Right lung (tissue), 5 donors: ENCODE results near the gene PLK5. TPM values are rescaled to one million over a fixed set of nuclear protein-coding genes. Genes with fewer than 3 reads are reported as not detected.

Experiments used
- DNase-seq, 2 donors: peaks; one replicate each; pipeline ENCODE4 v3.0.0-alpha.2; 2013
- polyA plus RNA-seq, 5 donors: library from polyadenylated mRNA; unstranded; fragments of 120-200 nt; gene quantifications; one replicate each; pipeline versions ENCODE4 v1.2.1 to v1.2.3, GENCODE V29; 2013; ENCODE audit warnings: inconsistent platforms in 1 of 5, low replicate concordance in 1 of 5; ENCODE audit not compliant: insufficient read length in 5 of 5, insufficient read depth in 1 of 5

The PLK5 gene
- polyA plus RNA-seq, 5 donors = 0.14 to 0.53 (median 0.28) TPM

- no peak for DNase-seq
These were observed 31.9 kb downstream of the PLK5 start for GRCh38 chr19:1555487-1556389.

- no peak for DNase-seq
These were observed 32.7 kb downstream of the PLK5 start for GRCh38 chr19:1556390-1557070.

- no peak for DNase-seq
These were observed 34.7 kb downstream of the PLK5 start for GRCh38 chr19:1558552-1558951.

- no peak for DNase-seq
These were observed 36.5 kb downstream of the PLK5 start for GRCh38 chr19:1560286-1560882.

- no peak for DNase-seq
These were observed 37.5 kb downstream of the PLK5 start for GRCh38 chr19:1561236-1561842.

GRCh38 chr19:1563251-1563650 lies 39.4 kb downstream of the PLK5 start:
- DNase-seq = no peak

GRCh38 chr19:1566392-1567115 lies 42.7 kb downstream of the PLK5 start:
- DNase-seq = peak; percentile 88 to 93

GRCh38 chr19:1567116-1567847 lies 43.4 kb downstream of the PLK5 start:
- peak in 1 of 2 donors; percentile 28 for DNase-seq

GRCh38 chr19:1567848-1568227 lies 44.0 kb downstream of the PLK5 start:
- no peak for DNase-seq

GRCh38 chr19:1568320-1569019 lies 44.6 kb downstream of the PLK5 start, which contains the start of gene MEX3D:
MEX3D (minus strand) TSS chr19:1568325; CDS start chr19:1568058, 267 bp downstream.
- peak; percentile 58 to 69 for DNase-seq

GRCh38 chr19:1569997-1570396 lies 46.1 kb downstream of the PLK5 start:
- DNase-seq = no peak

GRCh38 chr19:1570836-1571235 lies 47.0 kb downstream of the PLK5 start:
- DNase-seq = no peak

GRCh38 chr19:1571358-1571757 lies 47.5 kb downstream of the PLK5 start:
- no peak for DNase-seq

GRCh38 chr19:1572795-1573194 lies 48.9 kb downstream of the PLK5 start:
- DNase-seq = no peak

- DNase-seq = no peak
These were observed 50.7 kb downstream of the PLK5 start for GRCh38 chr19:1574354-1575136.

GRCh38 chr19:1575323-1576241 lies 51.7 kb downstream of the PLK5 start:
- no peak for DNase-seq

GRCh38 chr19:1576242-1577089 lies 52.6 kb downstream of the PLK5 start:
- DNase-seq = no peak
